Fibroblast of upper back skin (primary cell): ENCODE data around the gene MYO16.

ENCODE experiments used
- DNase-seq: peaks from one replicate; pipeline ENCODE4 v3.0.0-alpha.2; 2013

The MYO16 gene

DNA sequence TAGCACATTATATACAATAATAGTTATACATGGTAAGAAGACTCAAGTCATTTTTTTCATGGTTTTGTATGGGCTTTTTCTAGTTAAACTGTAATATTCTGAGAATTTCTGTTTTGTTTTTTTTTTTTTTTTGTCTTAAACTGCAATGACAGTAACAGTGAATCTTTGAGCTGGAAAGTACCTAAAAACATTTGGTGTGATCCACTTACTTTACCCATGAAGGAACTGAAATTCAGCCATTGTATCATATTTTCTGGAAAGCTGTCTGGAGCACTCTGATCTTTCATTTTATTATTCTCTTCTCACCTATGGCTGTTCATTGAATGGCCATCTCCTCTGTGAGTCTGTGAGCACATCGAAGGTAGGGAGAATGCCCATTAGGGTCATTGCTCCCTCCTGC is 37.8 kb downstream of the MYO16 start:
- DNase-seq, result no peak

DNA sequence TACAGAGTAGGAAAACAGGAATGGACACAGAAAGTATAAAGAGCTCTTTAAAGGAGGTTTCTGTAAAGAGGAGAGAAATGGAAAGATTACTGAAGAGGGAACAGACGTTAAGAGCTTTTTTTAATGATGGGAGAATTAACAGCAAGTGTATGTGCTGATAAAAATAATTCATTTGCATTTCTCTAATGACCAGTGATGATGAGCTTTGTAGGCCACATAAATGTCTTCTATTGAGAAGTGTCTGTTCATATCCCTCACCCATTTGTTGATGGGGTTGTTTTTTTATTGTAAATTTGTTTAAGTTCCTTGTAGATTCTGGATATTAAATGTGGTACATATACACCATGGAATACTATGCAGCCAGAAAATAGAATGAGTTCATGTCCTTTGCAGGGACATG is 40.0 kb downstream of the MYO16 start:
- no peak for DNase-seq

- DNase-seq, result no peak
Observed at GRCh38 chr13:108674346-108674745, 44.9 kb downstream of the MYO16 start.

- no peak for DNase-seq
Observed at GRCh38 chr13:108674771-108675170, 45.4 kb downstream of the MYO16 start.

DNA sequence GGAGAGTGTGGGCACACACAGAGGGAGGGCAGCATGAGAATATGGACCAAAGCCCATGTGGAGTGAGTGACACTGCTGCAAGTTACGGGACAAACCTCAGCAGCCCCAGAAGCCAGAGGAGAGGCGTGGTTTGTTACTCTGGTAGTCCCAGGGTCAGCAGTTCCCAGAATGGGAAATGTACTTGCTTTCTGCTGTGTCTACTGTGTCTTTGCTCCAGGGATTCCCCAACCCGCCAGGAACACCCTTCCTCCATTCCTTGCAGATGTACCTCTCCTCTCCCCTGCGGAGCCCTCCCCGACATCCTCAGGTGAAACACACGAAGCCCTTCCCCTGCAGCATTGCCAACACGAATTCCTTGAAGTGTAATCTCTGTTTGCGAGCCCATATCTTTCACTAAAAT is 47.2 kb downstream of the MYO16 start:
- DNase-seq, result no peak

GRCh38 chr13:108677806-108678205 is 48.4 kb downstream of the MYO16 start:
- DNase-seq, result no peak

DNA sequence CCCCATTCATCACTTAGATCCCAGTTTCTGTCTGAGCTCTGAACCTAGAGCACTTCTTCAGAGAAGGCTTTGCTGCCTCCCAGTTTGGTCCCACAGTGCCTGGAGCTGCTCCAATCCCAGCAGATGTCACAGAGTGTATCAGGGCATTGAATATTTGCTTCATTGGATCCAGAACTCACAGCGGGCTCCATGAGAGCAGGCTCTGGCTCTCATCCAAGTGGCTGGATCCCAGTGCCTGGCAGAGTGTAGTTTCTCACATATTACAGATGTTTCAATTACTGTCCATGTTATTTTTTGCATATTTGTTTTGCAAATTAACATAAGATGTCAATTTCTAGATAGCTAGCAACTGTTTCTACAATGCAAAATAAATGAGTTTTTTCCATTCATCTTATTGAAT is 50.6 kb downstream of the MYO16 start:
- DNase-seq, result no peak

DNA sequence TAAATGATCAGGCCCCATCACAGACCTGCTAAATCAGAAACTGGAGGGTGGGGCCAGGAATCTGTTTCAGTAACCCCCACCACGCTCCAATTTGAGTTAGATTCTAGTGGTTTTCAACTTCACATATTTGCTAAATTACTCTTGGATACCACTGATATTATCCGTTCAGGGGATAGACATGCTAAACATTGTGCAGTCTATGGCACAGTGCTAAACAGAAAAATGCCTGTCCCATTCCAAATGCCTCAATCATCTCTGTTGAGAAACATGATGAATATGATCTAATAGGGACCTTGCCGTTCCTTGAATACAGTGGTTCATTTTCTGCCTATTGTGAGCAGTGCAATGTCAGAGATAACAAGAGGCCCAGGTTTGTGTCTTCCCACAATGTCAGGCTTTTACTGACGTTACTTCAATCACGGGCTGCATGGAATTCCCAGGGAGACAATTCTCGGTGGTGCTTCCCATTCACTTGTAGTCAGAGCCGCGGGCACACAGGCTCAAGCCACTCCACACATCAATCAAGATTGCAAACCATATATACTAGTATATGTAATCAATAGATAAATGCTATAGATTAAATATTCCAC is 52.7 kb downstream of the MYO16 start:
- DNase-seq, result peak; percentile 38

- no peak for DNase-seq
Observed at GRCh38 chr13:108682714-108683113, 53.3 kb downstream of the MYO16 start.

- no peak for DNase-seq
Observed at GRCh38 chr13:108686027-108686426, 56.6 kb downstream of the MYO16 start.

DNA sequence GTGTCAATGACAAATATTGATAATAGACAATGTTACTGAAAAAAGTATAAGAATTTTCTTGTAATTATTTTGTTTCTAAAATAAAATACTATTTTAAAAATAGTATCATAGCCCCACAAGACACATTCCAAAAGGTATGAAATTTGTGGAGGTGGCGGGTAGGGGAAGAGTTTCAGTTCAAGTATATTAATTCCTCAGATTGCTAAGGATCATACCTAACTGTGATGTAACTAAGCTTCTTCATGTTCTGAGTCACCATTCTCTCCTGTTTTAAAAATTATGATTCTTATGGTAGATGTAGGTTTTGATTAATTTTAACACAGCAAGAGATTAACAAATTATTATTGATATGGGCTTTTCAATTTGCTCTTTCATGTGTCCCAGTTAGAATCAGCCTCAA is 61.3 kb downstream of the MYO16 start:
- no peak for DNase-seq

- peak; percentile 45 for DNase-seq
Observed at GRCh38 chr13:108700422-108701170, 71.2 kb downstream of the MYO16 start.

DNA sequence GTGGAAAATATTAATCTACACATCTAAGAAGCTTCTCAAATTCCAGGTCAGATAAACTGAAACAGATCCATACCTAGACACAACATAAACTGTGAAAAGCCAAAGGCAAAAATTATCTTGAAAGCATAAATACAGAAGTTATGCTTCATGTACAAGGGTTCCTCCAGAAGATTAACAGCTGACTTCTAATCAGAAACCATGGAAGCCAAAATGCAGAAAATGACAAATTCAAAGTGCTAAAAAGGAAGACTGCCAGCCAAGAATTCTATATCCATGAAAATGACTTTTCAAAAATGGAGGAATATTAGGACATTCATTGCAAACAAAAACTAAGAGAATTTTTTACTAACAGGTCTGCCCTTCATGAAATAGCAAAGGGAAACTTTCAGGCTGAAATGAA is 72.8 kb downstream of the MYO16 start:
- DNase-seq, result no peak

GRCh38 chr13:108705031-108705430 is 75.6 kb downstream of the MYO16 start:
- no peak for DNase-seq

DNA sequence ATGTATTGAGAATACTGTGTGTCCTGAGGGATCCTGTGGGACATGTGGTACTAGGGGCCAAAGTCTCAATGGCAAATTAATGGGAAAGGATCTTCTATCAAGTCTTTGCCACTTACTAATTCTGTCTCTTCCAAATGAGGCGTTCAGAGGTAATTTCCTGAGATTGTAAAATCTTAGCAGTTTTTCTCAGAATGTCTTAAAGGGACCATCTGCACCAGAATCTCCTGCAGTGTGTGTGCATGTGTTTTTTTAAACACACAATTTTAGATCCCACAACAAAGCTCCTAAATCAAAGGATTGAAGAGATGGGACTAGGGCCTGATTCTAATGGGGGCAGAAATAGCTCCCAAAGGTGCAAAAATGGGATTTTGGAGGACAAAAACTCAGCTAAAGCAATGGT is 78.2 kb downstream of the MYO16 start:
- no peak for DNase-seq

DNA sequence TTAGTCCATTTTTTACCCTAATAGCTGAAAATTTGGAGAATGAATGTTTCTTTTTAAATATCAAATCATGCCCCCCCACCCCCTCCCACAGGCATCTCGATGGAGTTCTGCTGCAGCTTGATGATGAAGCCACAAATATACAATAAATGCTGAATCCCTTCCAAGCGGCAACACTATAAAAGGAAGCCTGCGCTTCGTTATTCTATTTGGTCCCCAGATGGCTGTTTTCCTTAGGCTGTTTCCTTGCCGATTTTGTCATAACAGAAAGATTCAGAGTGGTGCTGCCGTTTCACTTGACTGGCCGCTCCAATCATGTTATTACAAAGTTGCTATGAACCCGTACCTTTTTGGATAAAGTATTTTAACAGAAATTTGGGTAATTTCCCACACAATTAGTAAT is 79.5 kb downstream of the MYO16 start:
- DNase-seq, result no peak

DNA sequence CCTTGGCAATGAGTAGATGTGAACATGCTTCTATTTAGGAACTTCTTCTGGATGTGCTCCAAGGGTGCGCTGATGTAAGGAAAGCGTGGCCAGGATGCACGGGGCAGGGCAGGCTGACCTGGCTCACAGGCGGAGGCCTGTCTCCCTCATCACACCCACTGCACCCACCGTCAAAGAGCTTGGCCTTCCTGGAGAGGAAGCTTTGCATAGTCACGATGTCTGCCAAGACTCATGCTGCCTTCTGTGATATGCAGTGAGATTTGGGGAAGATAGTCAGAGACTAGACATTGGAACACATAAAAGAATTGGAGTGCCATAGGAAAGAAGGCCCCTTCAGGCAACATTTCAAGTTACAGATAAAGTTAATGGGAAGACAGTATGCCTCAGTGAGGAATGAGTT is 82.0 kb downstream of the MYO16 start:
- DNase-seq, result no peak

DNA sequence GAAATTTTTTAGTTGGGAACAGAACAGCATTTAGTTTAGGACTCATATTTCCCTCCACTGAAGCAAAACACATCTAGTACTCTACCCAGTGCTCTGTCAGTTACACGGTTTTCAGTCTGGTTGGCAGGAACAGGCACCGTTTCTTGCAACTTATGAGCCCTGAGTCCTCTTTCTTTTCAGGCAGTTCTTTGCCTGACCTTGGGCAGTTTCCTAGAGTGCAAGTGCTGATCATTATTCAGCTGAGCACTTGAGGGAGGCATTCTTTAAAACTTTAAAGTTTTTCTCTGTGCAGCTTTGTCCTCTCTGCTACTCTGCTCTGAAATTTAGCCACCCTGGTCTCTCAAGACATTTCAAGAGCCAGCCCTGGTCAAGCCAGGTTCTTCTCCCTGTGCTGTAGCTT is 96.1 kb downstream of the MYO16 start:
- no peak for DNase-seq

GRCh38 chr13:108728370-108728769 is 99.0 kb downstream of the MYO16 start:
- DNase-seq, result no peak

- no peak for DNase-seq
Observed at GRCh38 chr13:108733022-108733560, 103.7 kb downstream of the MYO16 start.

GRCh38 chr13:108734676-108735075 is 105.3 kb downstream of the MYO16 start:
- no peak for DNase-seq

DNA sequence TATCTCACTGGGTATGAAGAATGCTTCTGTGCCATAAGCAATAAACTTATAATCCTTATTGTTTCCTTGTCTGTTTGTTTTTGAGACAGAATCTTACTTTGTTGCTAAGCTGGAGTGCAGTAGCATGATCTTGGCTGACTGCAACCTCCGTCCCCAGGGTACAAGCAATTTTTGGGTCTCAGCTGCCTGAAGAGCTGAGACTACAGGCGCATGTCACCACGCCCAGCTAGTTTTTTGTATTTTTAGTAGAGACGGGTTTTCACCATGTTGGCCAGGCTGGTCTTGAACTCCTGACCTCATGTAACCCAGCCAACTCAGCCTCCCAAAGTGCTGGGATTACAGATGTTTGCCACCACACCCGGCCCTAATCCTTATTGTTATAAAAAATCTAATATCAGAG is 112.5 kb downstream of the MYO16 start:
- no peak for DNase-seq

DNA sequence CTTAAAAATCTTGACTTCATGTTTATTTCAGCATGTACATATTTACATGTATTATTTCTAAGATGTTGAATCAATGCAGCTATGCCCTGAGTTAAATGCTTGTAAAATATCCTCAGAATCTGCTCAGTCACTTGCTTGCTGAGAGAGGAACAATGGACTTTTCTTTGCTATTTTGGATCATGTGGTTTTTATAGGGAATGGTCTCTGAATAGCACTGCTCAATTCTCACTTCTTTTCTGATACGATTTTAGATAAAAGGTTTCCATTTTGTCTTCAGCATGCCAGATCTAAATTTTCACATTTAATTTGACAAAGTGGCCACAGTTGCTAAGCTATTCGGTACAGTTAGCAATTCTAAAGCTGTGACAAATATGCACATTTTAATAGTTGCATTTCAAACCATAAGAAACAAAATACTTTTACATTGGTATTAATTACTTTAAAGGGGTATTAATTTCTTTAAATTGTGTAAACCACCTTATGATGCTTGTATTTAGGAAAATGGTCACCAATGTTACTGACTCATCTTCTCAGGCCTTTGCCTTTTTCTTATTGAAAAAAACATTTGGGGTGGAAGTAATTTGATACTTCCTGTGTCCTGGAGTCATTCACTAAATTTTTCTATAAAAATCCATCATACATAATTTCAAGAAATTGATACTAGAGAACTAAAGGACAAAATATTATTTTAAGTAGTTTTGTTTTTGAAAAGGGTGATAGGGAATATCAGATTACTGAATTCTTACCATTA is 113.5 kb downstream of the MYO16 start:
- DNase-seq, result no peak

GRCh38 chr13:108743522-108743921 is 114.1 kb downstream of the MYO16 start:
- DNase-seq, result no peak
